Endothelial cell of umbilical vein (primary cell): ENCODE data around the gene EIF2B2. TPM values are rescaled to one million over a fixed set of nuclear protein-coding genes. Genes with fewer than 3 reads are reported as not detected.

Experiments used
- BruUV-seq: library from RNA; stranded (reverse); fragments of 400-500 nt; replicated peaks from 2 replicates; lab custom pipeline; 2021; lab: Mats Ljungman, UMichigan
- CTCF ChIA-PET: fragments of 300-600, 350-600 bp; sonication (Branson Sonifier 250); formaldehyde crosslinking; loops from one replicate; lab custom pipeline; 2021; ENCODE audit warnings: antibody characterized with exemption, inconsistent platforms; lab: Charles Lee
- POLR2A ChIA-PET: fragments of 300-600, 350-600 bp; sonication (Branson Sonifier 250); formaldehyde crosslinking; loops from one replicate; lab custom pipeline; 2021; ENCODE audit warnings: antibody characterized with exemption, inconsistent platforms; lab: Charles Lee
- DNase-seq: peaks from one replicate; pipeline ENCODE4 v3.0.0-alpha.2; 2011; ENCODE audit warnings: low read depth, low spot score
- FAIRE-seq: peaks from 2 replicates; lab custom pipeline; 2011; peaks lifted over from hg19 to GRCh38; lab: Jason Lieb, UNC
- H2AFZ ChIP-seq: 2 replicates; pipeline ENCODE4 v1.6.0; 2012; ENCODE audit warnings: low read depth, low read length, control low read depth, inconsistent platforms
- H3K27ac ChIP-seq: 2 replicates; pipeline ENCODE4 v1.5.1; 2011; ENCODE audit warnings: low read depth, mild to moderate bottlenecking, control low read depth, low read length, moderate library complexity; ENCODE audit not compliant: insufficient read depth
- H3K27me3 ChIP-seq, 2 experiments: 2 replicates each; pipeline versions ENCODE4 v1.6.0 to v1.6.1; 2011; ENCODE audit warnings: low read length in 2 of 2, mixed read lengths in 1 of 2; ENCODE audit not compliant: control insufficient read depth in 2 of 2, insufficient read depth in 2 of 2
- H3K36me3 ChIP-seq, 2 experiments: 2 replicates in 1 of 2; 3 replicates in 1 of 2; pipeline ENCODE4 v1.5.1; 2011; ENCODE audit warnings: low read length in 2 of 2, mild to moderate bottlenecking in 1 of 2, moderate library complexity in 1 of 2; ENCODE audit not compliant: control insufficient read depth in 2 of 2, insufficient read depth in 2 of 2; ENCODE audit errors: extremely low read depth in 1 of 2
- H3K4me1 ChIP-seq: 3 replicates; pipeline ENCODE4 v1.5.1; 2011; ENCODE audit warnings: mild to moderate bottlenecking, low read length; ENCODE audit not compliant: control insufficient read depth, insufficient read depth; ENCODE audit errors: extremely low read depth
- H3K4me2 ChIP-seq: 2 replicates; pipeline ENCODE4 v1.6.1; 2011; ENCODE audit warnings: low read length, control low read depth, mixed read lengths; ENCODE audit not compliant: insufficient read depth
- H3K4me3 ChIP-seq, 3 experiments: fragments of 200-600 bp in 1 of 3; sonication (generic), shearing (Covaris generic) in 1 of 3; replicated peaks in 1 of 3; 2 replicates each; pipeline ENCODE4 v1.5.1; 2011 to 2016; ENCODE audit warnings: control low read depth in 3 of 3, low read length in 3 of 3, mild to moderate bottlenecking in 2 of 3, inconsistent platforms in 1 of 3, low read depth in 1 of 3, moderate library complexity in 1 of 3; ENCODE audit not compliant: insufficient read depth in 1 of 3
- H3K79me2 ChIP-seq: 2 replicates; pipeline ENCODE4 v1.6.0; 2012; ENCODE audit warnings: low read length, inconsistent platforms; ENCODE audit not compliant: control insufficient read depth, insufficient read depth
- H3K9ac ChIP-seq: replicated peaks from 2 replicates; pipeline ENCODE3; 2011; ENCODE audit warnings: low read length, control low read depth; ENCODE audit not compliant: insufficient read depth; ENCODE audit errors: extremely low read depth
- H3K9me1 ChIP-seq: replicated peaks from 3 replicates; pipeline ENCODE4 v1.6.0; 2011; ENCODE audit warnings: mild to moderate bottlenecking, low read length; ENCODE audit not compliant: control insufficient read depth, insufficient read depth; ENCODE audit errors: extremely low read depth
- H3K9me3 ChIP-seq: replicated peaks from 2 replicates; pipeline ENCODE4 v1.5.1; 2012; ENCODE audit warnings: low read length, inconsistent platforms; ENCODE audit not compliant: control insufficient read depth, insufficient read depth
- H4K20me1 ChIP-seq: replicated peaks from 2 replicates; pipeline ENCODE3; 2011; ENCODE audit warnings: mild to moderate bottlenecking, low read length; ENCODE audit not compliant: control insufficient read depth, insufficient read depth; ENCODE audit errors: extremely low read depth
- EZH2 ChIP-seq: IDR thresholded peaks from 2 replicates; pipeline ENCODE4 v1.6.1; 2012; ENCODE audit warnings: borderline replicate concordance, low read depth, mild to moderate bottlenecking, moderate library complexity, low read length, inconsistent platforms; ENCODE audit not compliant: severe bottlenecking
- FOS ChIP-seq: IDR thresholded peaks from 2 replicates; pipeline ENCODE4 v1.6.1; 2011; ENCODE audit warnings: mild to moderate bottlenecking, low read length, moderate library complexity, borderline replicate concordance; ENCODE audit not compliant: insufficient read depth
- GATA2 ChIP-seq: IDR thresholded peaks from 2 replicates; pipeline ENCODE4 v1.7.0; 2011; ENCODE audit warnings: low read depth, mild to moderate bottlenecking, moderate library complexity, mixed read lengths, low read length; ENCODE audit not compliant: insufficient read length, insufficient read depth
- JUN ChIP-seq: IDR thresholded peaks from 2 replicates; pipeline ENCODE4 v1.6.1; 2011; ENCODE audit warnings: borderline replicate concordance, low read depth; ENCODE audit not compliant: insufficient read length, insufficient read depth
- MYC ChIP-seq: IDR thresholded peaks from one replicate; pipeline ENCODE4 v1.6.1; 2011; ENCODE audit warnings: mild to moderate bottlenecking, low read depth, low read length
- POLR2A ChIP-seq: IDR thresholded peaks from 2 replicates; pipeline ENCODE4 v1.6.1; 2012; ENCODE audit warnings: low read depth, mild to moderate bottlenecking, control low read depth, low read length
- POLR2AphosphoS5 ChIP-seq: IDR thresholded peaks from 2 replicates; pipeline ENCODE4 v1.6.1; 2012; ENCODE audit warnings: low read depth, mild to moderate bottlenecking, control low read depth, low read length, moderate library complexity; ENCODE audit not compliant: insufficient read depth
- dilution Hi-C: fragments of 300-500 bp; cut with MboI; formaldehyde crosslinking; loops from one replicate; pipeline ENCODE4 v1.15.0; 2019; ENCODE audit warnings: low sequenced_read_pairs; ENCODE audit not compliant: extremely low pct_ligation_motif_present
- intact Hi-C: fragments of 100-400 bp; cut with micrococcal nuclease; formaldehyde crosslinking; loops from one replicate; pipeline ENCODE4 v1.10.0; 2022
- polyA plus RNA-seq, 4 experiments: library from polyadenylated mRNA; depleted of rRNA in 3 of 4; stranded (reverse) in 3 of 4; unstranded in 1 of 4; fragments of >200 nt; gene quantifications; 2 replicates each; pipeline versions ENCODE4 v1.2.1 to v1.2.3, GENCODE V29; 2011 to 2012; ENCODE audit warnings: missing spikeins in 1 of 4
- total RNA-seq: library from RNA; stranded (reverse); gene quantifications from 2 replicates; pipeline ENCODE4 v1.2.3, GENCODE V29; 2021
- TF ChIP-seq, protein P1 (sequence below), 2 donors: IDR thresholded peaks; 1 replicate in 1 of 2; 2 replicates in 1 of 2; pipeline ENCODE4 v1.5.1; 2011; ENCODE audit warnings: low read length in 2 of 2, mild to moderate bottlenecking in 2 of 2, moderate library complexity in 2 of 2, control low read depth in 1 of 2, inconsistent platforms in 1 of 2, low read depth in 1 of 2; ENCODE audit not compliant: insufficient read depth in 1 of 2; ENCODE audit errors: extremely low read depth in 1 of 2
- TF ChIP-seq, protein P2 (sequence below): IDR thresholded peaks from 2 replicates; pipeline ENCODE4 v1.6.1; 2011; ENCODE audit not compliant: insufficient read depth, insufficient read length

The EIF2B2 gene
- total and polyA plus RNA-seq, 2 donors (not counting 3 experiments of a cell fraction or from before 2014, with no cell fraction given): 97.0 to 143 TPM

DNA sequence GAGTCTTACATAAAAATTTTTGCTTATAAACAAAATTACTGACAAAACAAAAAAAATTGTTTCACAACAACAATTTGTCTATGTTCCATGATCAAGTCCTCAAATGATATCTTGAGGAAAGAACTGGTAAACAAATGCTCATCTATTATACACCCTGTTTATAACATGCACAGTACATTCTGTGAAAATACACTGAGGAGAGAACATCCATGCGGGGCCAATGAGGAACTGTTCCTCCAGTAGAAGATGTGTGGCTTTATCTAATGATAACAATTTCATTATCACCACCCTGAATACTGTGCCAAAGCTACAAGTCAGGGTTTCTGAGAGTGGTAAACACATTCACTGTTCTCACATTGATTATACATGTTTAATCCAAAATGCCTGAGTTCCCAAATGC is 37.8 kb downstream of the EIF2B2 start:
- dilution Hi-C loops (no loop called here), intact Hi-C loops (no loop called here)
- no peak overlapping the region for H3K9ac ChIP-seq
- BruUV-seq: no TSS peak
- H3K79me2 ChIP-seq: peaks cover 5% of the 10 kb centered on the region
- no peaks in the 10 kb centered on the region for H3K9me1 ChIP-seq
- no peak for DNase-seq
- no peak overlapping the region for H3K4me3 ChIP-seq
- H4K20me1 ChIP-seq: no peaks in the 10 kb centered on the region
- ChIA-PET POLR2A (no interaction called here), CTCF (interaction anchor here (2.4 kb wide), 1 partner anchor 16 kb away, joined by 7 read pairs; no protein-coding TSS in a partner anchor)
- no peaks in the 10 kb centered on the region for H3K27me3 ChIP-seq
- FAIRE-seq: no peak
- no peaks in the 10 kb centered on the region for H3K36me3 ChIP-seq
- no peak overlapping the region for H3K27ac ChIP-seq
- peaks cover 24% of the 10 kb centered on the region for H3K4me1 ChIP-seq
- TF ChIP-seq FOS: no peak
- TF ChIP-seq MYC: no peak
- TF ChIP-seq, protein P1, sequence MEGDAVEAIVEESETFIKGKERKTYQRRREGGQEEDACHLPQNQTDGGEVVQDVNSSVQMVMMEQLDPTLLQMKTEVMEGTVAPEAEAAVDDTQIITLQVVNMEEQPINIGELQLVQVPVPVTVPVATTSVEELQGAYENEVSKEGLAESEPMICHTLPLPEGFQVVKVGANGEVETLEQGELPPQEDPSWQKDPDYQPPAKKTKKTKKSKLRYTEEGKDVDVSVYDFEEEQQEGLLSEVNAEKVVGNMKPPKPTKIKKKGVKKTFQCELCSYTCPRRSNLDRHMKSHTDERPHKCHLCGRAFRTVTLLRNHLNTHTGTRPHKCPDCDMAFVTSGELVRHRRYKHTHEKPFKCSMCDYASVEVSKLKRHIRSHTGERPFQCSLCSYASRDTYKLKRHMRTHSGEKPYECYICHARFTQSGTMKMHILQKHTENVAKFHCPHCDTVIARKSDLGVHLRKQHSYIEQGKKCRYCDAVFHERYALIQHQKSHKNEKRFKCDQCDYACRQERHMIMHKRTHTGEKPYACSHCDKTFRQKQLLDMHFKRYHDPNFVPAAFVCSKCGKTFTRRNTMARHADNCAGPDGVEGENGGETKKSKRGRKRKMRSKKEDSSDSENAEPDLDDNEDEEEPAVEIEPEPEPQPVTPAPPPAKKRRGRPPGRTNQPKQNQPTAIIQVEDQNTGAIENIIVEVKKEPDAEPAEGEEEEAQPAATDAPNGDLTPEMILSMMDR (IDR thresholded peaks at IDR 0.05; ENCODE audit: extremely low read depth in 1 of 2, insufficient read depth in 1 of 2, low read depth in 1 of 2, low read length in 2 of 2): no peak
- no peak for TF ChIP-seq JUN
- no peak for TF ChIP-seq POLR2AphosphoS5
- no peak for TF ChIP-seq GATA2
- TF ChIP-seq, protein P2, sequence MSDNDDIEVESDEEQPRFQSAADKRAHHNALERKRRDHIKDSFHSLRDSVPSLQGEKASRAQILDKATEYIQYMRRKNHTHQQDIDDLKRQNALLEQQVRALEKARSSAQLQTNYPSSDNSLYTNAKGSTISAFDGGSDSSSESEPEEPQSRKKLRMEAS: no peak
- no peak for TF ChIP-seq POLR2A
- no peak for TF ChIP-seq EZH2
- H2AFZ ChIP-seq: no peak overlapping the region
- no peaks in the 10 kb centered on the region for H3K9me3 ChIP-seq
- H3K4me2 ChIP-seq: no peak overlapping the region
